ENCODE results near the gene KIF26A.
A peak's percentile ranks its signal among the peaks of the same experiment; 100 is the strongest.

DNA sequence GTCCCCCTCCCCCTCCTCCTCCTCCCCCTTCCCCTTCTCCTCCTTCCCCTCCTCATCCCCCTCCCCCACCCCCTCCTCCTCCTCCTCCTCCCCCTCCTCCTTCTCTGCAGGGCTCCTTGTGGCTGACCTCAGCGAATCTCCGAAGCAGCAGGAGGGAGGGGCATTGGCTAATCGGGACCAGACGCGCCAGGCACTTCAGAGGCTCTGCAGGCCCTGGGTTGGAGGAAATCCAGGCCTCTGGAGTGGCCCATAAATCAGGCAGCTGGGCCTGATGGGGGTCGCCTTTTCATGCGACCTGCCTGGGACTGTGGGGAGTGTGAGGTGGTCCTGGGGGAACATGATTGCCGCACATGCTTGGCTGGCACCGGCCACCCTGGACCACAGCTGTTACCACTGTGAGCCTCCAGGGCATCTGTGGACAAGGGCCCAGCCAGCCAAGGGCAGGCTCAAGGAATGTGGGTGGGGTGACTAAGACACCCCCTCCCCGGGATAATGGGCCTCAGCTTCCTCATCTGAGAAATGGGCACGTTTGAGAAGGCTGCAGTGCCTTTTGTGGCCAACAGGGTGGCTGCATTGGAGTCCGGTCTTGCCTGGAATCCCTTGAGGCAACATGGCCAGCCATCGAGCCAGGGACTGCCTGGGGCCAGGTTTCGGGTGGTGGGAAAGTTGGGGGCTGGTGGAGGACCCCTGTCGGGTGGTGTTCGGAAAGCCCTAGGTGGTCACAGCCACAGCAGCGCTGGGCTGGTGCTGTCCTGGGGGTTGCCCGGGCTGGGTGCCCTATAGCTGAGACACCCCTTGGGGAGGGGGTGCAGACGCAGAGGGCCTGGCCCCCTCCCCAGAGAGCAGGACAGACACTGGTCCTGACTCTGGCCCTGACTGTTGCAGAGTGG, 12.0 kb downstream of the KIF26A start:
- no peak for TF ChIP-seq EZH2phosphoT487 (IDR thresholded peaks at IDR 0.05; ENCODE audit: borderline replicate concordance, low read length)
- TF ChIP-seq, protein P1, sequence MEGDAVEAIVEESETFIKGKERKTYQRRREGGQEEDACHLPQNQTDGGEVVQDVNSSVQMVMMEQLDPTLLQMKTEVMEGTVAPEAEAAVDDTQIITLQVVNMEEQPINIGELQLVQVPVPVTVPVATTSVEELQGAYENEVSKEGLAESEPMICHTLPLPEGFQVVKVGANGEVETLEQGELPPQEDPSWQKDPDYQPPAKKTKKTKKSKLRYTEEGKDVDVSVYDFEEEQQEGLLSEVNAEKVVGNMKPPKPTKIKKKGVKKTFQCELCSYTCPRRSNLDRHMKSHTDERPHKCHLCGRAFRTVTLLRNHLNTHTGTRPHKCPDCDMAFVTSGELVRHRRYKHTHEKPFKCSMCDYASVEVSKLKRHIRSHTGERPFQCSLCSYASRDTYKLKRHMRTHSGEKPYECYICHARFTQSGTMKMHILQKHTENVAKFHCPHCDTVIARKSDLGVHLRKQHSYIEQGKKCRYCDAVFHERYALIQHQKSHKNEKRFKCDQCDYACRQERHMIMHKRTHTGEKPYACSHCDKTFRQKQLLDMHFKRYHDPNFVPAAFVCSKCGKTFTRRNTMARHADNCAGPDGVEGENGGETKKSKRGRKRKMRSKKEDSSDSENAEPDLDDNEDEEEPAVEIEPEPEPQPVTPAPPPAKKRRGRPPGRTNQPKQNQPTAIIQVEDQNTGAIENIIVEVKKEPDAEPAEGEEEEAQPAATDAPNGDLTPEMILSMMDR (conservative IDR thresholded peaks at IDR 0.05; ENCODE audit: low read depth, low read length): peak; percentile 28; the same call in 1 of the 2 replicates
